ENCODE measurements around the gene ORM2.
"Not testable (repeated sequence)": the region's sequence is repeated elsewhere in the genome, so short reads cannot be mapped to it uniquely, and the experiment has no call there.

ORM2 gene

DNA sequence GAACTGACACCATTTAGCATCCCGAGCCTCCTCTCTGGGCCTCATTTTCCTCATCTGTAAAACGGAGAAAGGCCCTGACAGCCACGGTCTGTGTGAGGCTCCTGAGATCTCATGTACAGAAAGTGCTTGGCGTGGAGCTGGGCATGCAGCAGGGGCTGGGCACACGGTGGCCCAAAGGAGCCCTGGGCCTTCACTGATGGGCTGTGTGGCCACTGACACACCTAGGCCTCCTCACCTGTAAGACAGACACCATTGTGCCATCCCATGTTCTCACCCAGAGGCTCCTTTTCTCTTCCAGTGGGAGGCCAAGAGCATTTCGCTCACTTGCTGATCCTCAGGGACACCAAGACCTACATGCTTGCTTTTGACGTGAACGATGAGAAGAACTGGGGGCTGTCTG lies 5.2 kb upstream of the ORM2 start:
- Histone ChIP-seq H3K4me3 (ENCODE audit: low read length in 2 of 2) (no peak overlapping the region), H3K4me1 (ENCODE audit: control insufficient read depth, insufficient read depth, low read length) (no peaks in the 10 kb centered on the region), H3K9me3 (ENCODE audit: control insufficient read depth in 2 of 2, low read length in 2 of 2) (no peaks in the 10 kb centered on the region), H3K27me3 (ENCODE audit: control insufficient read depth in 1 of 2, insufficient read depth in 2 of 2, low read length in 2 of 2) (no peaks in the 10 kb centered on the region), H3K27ac (ENCODE audit: low read length) (no peak overlapping the region), H3K36me3 (ENCODE audit: control insufficient read depth in 2 of 2, insufficient read depth in 2 of 2, low read length in 2 of 2) (no peaks in the 10 kb centered on the region), H3K9ac (ENCODE audit: low read length in 2 of 2) (no peak overlapping the region)

- H3K9me3 ChIP-seq (ENCODE audit: control insufficient read depth in 2 of 2, low read length in 2 of 2); H3K9ac ChIP-seq (ENCODE audit: low read length in 2 of 2); H3K27ac ChIP-seq (ENCODE audit: low read length); H3K4me3 ChIP-seq (ENCODE audit: low read length in 2 of 2); H3K27me3 ChIP-seq (ENCODE audit: control insufficient read depth in 1 of 2, insufficient read depth in 2 of 2, low read length in 2 of 2); H3K4me1 ChIP-seq (ENCODE audit: control insufficient read depth, insufficient read depth, low read length); H3K36me3 ChIP-seq (ENCODE audit: control insufficient read depth in 2 of 2, insufficient read depth in 2 of 2, low read length in 2 of 2): not testable (repeated sequence)
Observed at GRCh38 chr9:114324965-114325364, 4.7 kb upstream of the ORM2 start.

- not testable (repeated sequence) for H3K9ac ChIP-seq (ENCODE audit: low read length in 2 of 2); H3K27me3 ChIP-seq (ENCODE audit: control insufficient read depth in 1 of 2, insufficient read depth in 2 of 2, low read length in 2 of 2); H3K4me3 ChIP-seq (ENCODE audit: low read length in 2 of 2); H3K27ac ChIP-seq (ENCODE audit: low read length); H3K9me3 ChIP-seq (ENCODE audit: control insufficient read depth in 2 of 2, low read length in 2 of 2); H3K36me3 ChIP-seq (ENCODE audit: control insufficient read depth in 2 of 2, insufficient read depth in 2 of 2, low read length in 2 of 2); H3K4me1 ChIP-seq (ENCODE audit: control insufficient read depth, insufficient read depth, low read length)
Observed at GRCh38 chr9:114325684-114326254, 3.9 kb upstream of the ORM2 start.

GRCh38 chr9:114327749-114328148 lies 1.9 kb upstream of the ORM2 start:
- no peaks in the 10 kb centered on the region for H3K4me1 ChIP-seq (ENCODE audit: control insufficient read depth, insufficient read depth, low read length)
- H3K36me3 ChIP-seq (ENCODE audit: control insufficient read depth in 2 of 2, insufficient read depth in 2 of 2, low read length in 2 of 2) = no peaks in the 10 kb centered on the region
- H3K27ac ChIP-seq (ENCODE audit: low read length) = no peak overlapping the region
- no peak overlapping the region for H3K4me3 ChIP-seq (ENCODE audit: low read length in 2 of 2)
- no peak overlapping the region for H3K9ac ChIP-seq (ENCODE audit: low read length in 2 of 2)
- H3K27me3 ChIP-seq (ENCODE audit: control insufficient read depth in 1 of 2, insufficient read depth in 2 of 2, low read length in 2 of 2) = no peaks in the 10 kb centered on the region
- no peaks in the 10 kb centered on the region for H3K9me3 ChIP-seq (ENCODE audit: control insufficient read depth in 2 of 2, low read length in 2 of 2)

GRCh38 chr9:114328357-114328820 lies 1.3 kb upstream of the ORM2 start:
- not testable (repeated sequence) for H3K27me3 ChIP-seq (ENCODE audit: control insufficient read depth in 1 of 2, insufficient read depth in 2 of 2, low read length in 2 of 2); H3K4me3 ChIP-seq (ENCODE audit: low read length in 2 of 2); H3K4me1 ChIP-seq (ENCODE audit: control insufficient read depth, insufficient read depth, low read length); H3K36me3 ChIP-seq (ENCODE audit: control insufficient read depth in 2 of 2, insufficient read depth in 2 of 2, low read length in 2 of 2); H3K27ac ChIP-seq (ENCODE audit: low read length); H3K9me3 ChIP-seq (ENCODE audit: control insufficient read depth in 2 of 2, low read length in 2 of 2); H3K9ac ChIP-seq (ENCODE audit: low read length in 2 of 2)

- H3K9ac ChIP-seq (ENCODE audit: low read length in 2 of 2); H3K4me1 ChIP-seq (ENCODE audit: control insufficient read depth, insufficient read depth, low read length); H3K4me3 ChIP-seq (ENCODE audit: low read length in 2 of 2); H3K9me3 ChIP-seq (ENCODE audit: control insufficient read depth in 2 of 2, low read length in 2 of 2); H3K27ac ChIP-seq (ENCODE audit: low read length); H3K36me3 ChIP-seq (ENCODE audit: control insufficient read depth in 2 of 2, insufficient read depth in 2 of 2, low read length in 2 of 2); H3K27me3 ChIP-seq (ENCODE audit: control insufficient read depth in 1 of 2, insufficient read depth in 2 of 2, low read length in 2 of 2): not testable (repeated sequence)
Observed at GRCh38 chr9:114328937-114329624, 588 bp upstream of the ORM2 start.

DNA sequence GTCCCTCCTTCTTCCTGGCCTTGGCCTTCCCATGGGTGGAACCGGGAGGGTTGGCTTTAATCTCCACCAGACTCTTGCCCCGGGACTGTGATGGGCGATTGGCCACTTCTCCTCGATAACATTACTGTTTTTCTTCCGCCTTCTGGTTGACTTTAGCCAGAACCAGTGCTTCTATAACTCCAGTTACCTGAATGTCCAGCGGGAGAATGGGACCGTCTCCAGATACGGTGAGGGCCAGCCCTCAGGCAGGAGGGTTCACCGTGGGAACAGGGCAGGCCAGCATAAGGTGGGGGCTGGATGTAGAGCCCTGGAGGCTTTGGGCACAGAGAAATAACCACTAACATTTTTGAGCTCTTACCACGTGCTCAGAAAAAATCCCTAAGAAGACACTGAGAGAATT lies 967 bp downstream of the ORM2 start:
- Histone ChIP-seq H3K4me3 (ENCODE audit: low read length in 2 of 2) (no peak overlapping the region), H3K9ac (ENCODE audit: low read length in 2 of 2) (no peak overlapping the region), H3K4me1 (ENCODE audit: control insufficient read depth, insufficient read depth, low read length) (no peaks in the 10 kb centered on the region), H3K27me3 (ENCODE audit: control insufficient read depth in 1 of 2, insufficient read depth in 2 of 2, low read length in 2 of 2) (no peaks in the 10 kb centered on the region), H3K36me3 (ENCODE audit: control insufficient read depth in 2 of 2, insufficient read depth in 2 of 2, low read length in 2 of 2) (peaks cover 0 to 2% of the 10 kb centered on the region in 2 donors), H3K9me3 (ENCODE audit: control insufficient read depth in 2 of 2, low read length in 2 of 2) (no peaks in the 10 kb centered on the region), H3K27ac (ENCODE audit: low read length) (no peak overlapping the region)

DNA sequence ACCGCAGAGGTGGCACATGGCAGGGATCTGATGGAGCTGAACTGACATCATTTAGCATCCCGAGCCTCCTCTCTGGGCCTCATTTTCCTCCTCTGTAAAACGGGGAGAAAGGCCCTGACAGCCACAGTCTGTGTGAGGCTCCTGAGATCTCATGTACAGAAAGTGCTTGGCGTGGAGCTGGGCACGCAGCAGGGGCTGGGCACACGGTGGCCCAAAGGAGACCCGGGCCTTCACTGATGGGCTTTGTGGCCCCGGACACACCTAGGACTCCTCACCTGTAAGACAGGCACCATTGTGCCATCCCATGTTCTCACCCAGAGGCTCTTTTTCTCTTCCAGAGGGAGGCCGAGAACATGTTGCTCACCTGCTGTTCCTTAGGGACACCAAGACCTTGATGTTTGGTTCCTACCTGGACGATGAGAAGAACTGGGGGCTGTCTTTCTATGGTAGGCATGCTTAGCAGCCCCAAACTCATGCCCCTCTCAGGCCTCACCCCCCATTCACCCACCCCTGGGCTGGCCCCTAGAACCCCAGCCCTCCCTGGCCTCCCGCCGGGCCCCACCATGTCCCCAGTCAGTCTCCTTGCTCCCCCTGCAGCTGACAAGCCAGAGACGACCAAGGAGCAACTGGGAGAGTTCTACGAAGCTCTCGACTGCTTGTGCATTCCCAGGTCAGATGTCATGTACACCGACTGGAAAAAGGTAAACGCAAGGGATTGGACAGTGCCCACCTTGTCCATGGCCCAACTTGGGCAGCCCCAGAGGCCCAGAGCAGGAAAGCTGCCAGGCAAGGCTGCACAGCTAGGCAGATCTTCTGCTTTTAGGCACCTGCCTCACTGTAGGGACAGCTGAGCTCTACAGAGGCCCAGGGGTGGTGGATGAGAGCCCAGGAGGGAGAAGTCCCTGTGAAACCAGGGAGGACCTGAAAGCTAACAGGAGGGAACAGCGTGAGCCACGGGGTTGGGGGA lies 1.8 kb downstream of the ORM2 start:
- not testable (repeated sequence) for H3K27ac ChIP-seq (ENCODE audit: low read length); H3K4me3 ChIP-seq (ENCODE audit: low read length in 2 of 2); H3K9ac ChIP-seq (ENCODE audit: low read length in 2 of 2); H3K9me3 ChIP-seq (ENCODE audit: control insufficient read depth in 2 of 2, low read length in 2 of 2); H3K27me3 ChIP-seq (ENCODE audit: control insufficient read depth in 1 of 2, insufficient read depth in 2 of 2, low read length in 2 of 2); H3K4me1 ChIP-seq (ENCODE audit: control insufficient read depth, insufficient read depth, low read length); H3K36me3 ChIP-seq (ENCODE audit: control insufficient read depth in 2 of 2, insufficient read depth in 2 of 2, low read length in 2 of 2)

DNA sequence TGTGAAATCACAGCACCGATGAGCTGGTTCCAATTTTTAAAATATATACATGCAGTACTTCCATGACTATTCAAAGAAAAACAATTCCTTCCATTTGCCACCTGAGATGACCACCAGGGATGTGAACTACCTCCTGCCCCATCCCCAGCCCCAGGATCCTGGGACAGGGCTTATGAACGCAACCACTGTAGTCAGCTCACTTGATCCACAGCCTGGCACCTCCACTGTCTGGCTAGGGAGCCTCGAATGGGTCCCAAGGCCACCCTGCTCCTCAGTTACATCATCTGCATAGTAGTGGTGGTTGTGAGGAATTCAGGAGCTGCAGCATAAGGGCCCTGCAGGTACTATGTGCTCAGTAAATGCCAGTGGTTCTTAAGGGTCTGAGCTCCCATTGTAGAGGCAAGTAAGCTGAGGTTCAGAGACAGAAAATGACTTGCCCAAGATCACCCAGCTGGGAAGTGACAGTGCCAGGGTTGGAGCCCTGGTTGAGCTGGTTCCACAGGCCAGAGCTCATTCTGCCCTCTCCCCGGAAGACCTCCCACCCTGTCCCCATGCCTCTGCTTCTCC lies 2.9 kb downstream of the ORM2 start:
- not testable (repeated sequence) for H3K27ac ChIP-seq (ENCODE audit: low read length); H3K36me3 ChIP-seq (ENCODE audit: control insufficient read depth in 2 of 2, insufficient read depth in 2 of 2, low read length in 2 of 2); H3K9me3 ChIP-seq (ENCODE audit: control insufficient read depth in 2 of 2, low read length in 2 of 2); H3K27me3 ChIP-seq (ENCODE audit: control insufficient read depth in 1 of 2, insufficient read depth in 2 of 2, low read length in 2 of 2); H3K4me1 ChIP-seq (ENCODE audit: control insufficient read depth, insufficient read depth, low read length); H3K9ac ChIP-seq (ENCODE audit: low read length in 2 of 2); H3K4me3 ChIP-seq (ENCODE audit: low read length in 2 of 2)

- not testable (repeated sequence) for H3K27ac ChIP-seq (ENCODE audit: low read length); H3K4me3 ChIP-seq (ENCODE audit: low read length in 2 of 2); H3K9ac ChIP-seq (ENCODE audit: low read length in 2 of 2); H3K27me3 ChIP-seq (ENCODE audit: control insufficient read depth in 1 of 2, insufficient read depth in 2 of 2, low read length in 2 of 2); H3K9me3 ChIP-seq (ENCODE audit: control insufficient read depth in 2 of 2, low read length in 2 of 2); H3K4me1 ChIP-seq (ENCODE audit: control insufficient read depth, insufficient read depth, low read length)
- peaks cover 11 to 19% of the 10 kb centered on the region in 2 donors for H3K36me3 ChIP-seq (ENCODE audit: control insufficient read depth in 2 of 2, insufficient read depth in 2 of 2, low read length in 2 of 2)
Observed at GRCh38 chr9:114333718-114334117, 4.0 kb downstream of the ORM2 start.
